ENCODE results near the gene RNF224. TPM values are rescaled to one million over a fixed set of nuclear protein-coding genes. Genes with fewer than 3 reads are reported as not detected.

Gene RNF224
- total RNA-seq, 4 donors from 2014 or later: 0.19 TPM; not detected in 3

GRCh38 chr9:137233143-137233980 lies 6.1 kb downstream of the RNF224 start:
- no peak for ATAC-seq (ENCODE audit: low FRiP score)
- TF ChIP-seq CTCF (IDR thresholded peaks at IDR 0.05): no peak
- no peak for DNase-seq (ENCODE audit: low spot score)

GRCh38 chr9:137234055-137234697 lies 6.9 kb downstream of the RNF224 start:
- no peak for TF ChIP-seq CTCF (IDR thresholded peaks at IDR 0.05)
- ATAC-seq (ENCODE audit: low FRiP score) (no peak), DNase-seq (ENCODE audit: low spot score) (no peak)

- no peak for ATAC-seq (ENCODE audit: low FRiP score)
- TF ChIP-seq CTCF (IDR thresholded peaks at IDR 0.05): no peak
- no peak for DNase-seq (ENCODE audit: low spot score)
Measured at GRCh38 chr9:137234758-137235423, 7.6 kb downstream of the RNF224 start.

- DNase-seq (ENCODE audit: low spot score) (no peak), ATAC-seq (ENCODE audit: low FRiP score) (no peak)
- TF ChIP-seq CTCF (IDR thresholded peaks at IDR 0.05): no peak
Measured at GRCh38 chr9:137235424-137236237, 8.3 kb downstream of the RNF224 start.

- ATAC-seq (ENCODE audit: low FRiP score) (peak; percentile 29), DNase-seq (ENCODE audit: low spot score) (peak; percentile 86)
- TF ChIP-seq CTCF (IDR thresholded peaks at IDR 0.05): peak in 2 of 3 donors; percentile 95
Measured at GRCh38 chr9:137236238-137236935, 9.1 kb downstream of the RNF224 start.

- no peak for ATAC-seq (ENCODE audit: low FRiP score)
- no peak for DNase-seq (ENCODE audit: low spot score)
Measured at GRCh38 chr9:137236936-137237421, 9.7 kb downstream of the RNF224 start.

More at GRCh38 chr9:137236936-137237421, 9.7 kb downstream of the RNF224 start:
- no peak for TF ChIP-seq CTCF (IDR thresholded peaks at IDR 0.05)

Measured in omental fat pad (tissue), 4 donors.